GM23248 (cell line): ENCODE data around the gene JAGN1. TPM values are rescaled to one million over a fixed set of nuclear protein-coding genes. Genes with fewer than 3 reads are reported as not detected.
"Not testable (repeated sequence)": the region's sequence is repeated elsewhere in the genome, so short reads cannot be mapped to it uniquely, and the experiment has no call there.

Experiments used
- DNase-seq: peaks from one replicate; pipeline ENCODE4 v3.0.0-alpha.2; 2015
- H2AFZ ChIP-seq: fragments of 200-600 bp; sonication (generic); 2 replicates; pipeline ENCODE4 v1.6.1; 2016; ENCODE audit warnings: antibody characterized with exemption
- H3F3A ChIP-seq: fragments of 200-600 bp; sonication (generic); 2 replicates; pipeline ENCODE4 v1.6.1; 2016; ENCODE audit warnings: mild to moderate bottlenecking, antibody characterized with exemption, mixed run types; ENCODE audit not compliant: insufficient read depth
- H3K27ac ChIP-seq: fragments of 200-600 bp; sonication (generic); 2 replicates; pipeline ENCODE4 v1.5.1; 2016; ENCODE audit warnings: mild to moderate bottlenecking
- H3K27me3 ChIP-seq: fragments of 200-600 bp; sonication (generic); replicated peaks from 2 replicates; pipeline ENCODE4 v1.6.1; 2016; ENCODE audit warnings: mild to moderate bottlenecking; ENCODE audit not compliant: insufficient read depth
- H3K36me3 ChIP-seq: fragments of 200-600 bp; sonication (generic); 2 replicates; pipeline ENCODE4 v1.6.1; 2016; ENCODE audit warnings: low read depth, mild to moderate bottlenecking
- H3K4me1 ChIP-seq: fragments of 200-600 bp; sonication (generic); 2 replicates; pipeline ENCODE4 v1.6.1; 2016; ENCODE audit warnings: mild to moderate bottlenecking; ENCODE audit not compliant: insufficient read depth
- H3K4me2 ChIP-seq: fragments of 200-600 bp; sonication (generic); one replicate; pipeline ENCODE4 v1.6.1; 2016; ENCODE audit warnings: mild to moderate bottlenecking; ENCODE audit not compliant: unreplicated experiment
- H3K4me3 ChIP-seq: fragments of 200-600 bp; sonication (generic); 2 replicates; pipeline ENCODE4 v1.5.1; 2016; ENCODE audit warnings: mild to moderate bottlenecking
- H3K79me2 ChIP-seq: fragments of 200-600 bp; sonication (generic); 2 replicates; pipeline ENCODE4 v1.6.1; 2016; ENCODE audit warnings: mild to moderate bottlenecking; ENCODE audit not compliant: insufficient read depth
- H3K9ac ChIP-seq: fragments of 200-600 bp; sonication (generic); 2 replicates; pipeline ENCODE4 v1.6.1; 2016; ENCODE audit warnings: mild to moderate bottlenecking
- H3K9me2 ChIP-seq: fragments of 200-600 bp; sonication (generic); 2 replicates; pipeline ENCODE4 v1.6.1; 2016; ENCODE audit warnings: mixed run types, mild to moderate bottlenecking, moderate library complexity; ENCODE audit not compliant: insufficient read depth
- H3K9me3 ChIP-seq: fragments of 200-600 bp; sonication (generic); one replicate; pipeline ENCODE4 v1.6.1; 2017; ENCODE audit warnings: low read depth
- H4K20me1 ChIP-seq: fragments of 200-600 bp; sonication (generic); 2 replicates; pipeline ENCODE4 v1.6.0; 2016; ENCODE audit not compliant: insufficient read depth
- EZH2 ChIP-seq: fragments of 200-600 bp; sonication (generic); IDR thresholded peaks from 2 replicates; pipeline ENCODE4 v1.6.1; 2018; ENCODE audit warnings: antibody characterized with exemption, mild to moderate bottlenecking; ENCODE audit not compliant: insufficient read depth, poor library complexity, severe bottlenecking
- EZH2phosphoT487 ChIP-seq: fragments of 200-600 bp; sonication (generic); IDR thresholded peaks from 2 replicates; pipeline ENCODE4 v1.6.1; 2018; ENCODE audit warnings: antibody characterized with exemption, moderate library complexity, mild to moderate bottlenecking, low read depth; ENCODE audit not compliant: insufficient read depth
- WGBS, 2 experiments: methylation state at CpG; one replicate each; pipeline ENCODE4 v1.1.6; 2015 to 2017; ENCODE audit warnings: low lambda C conversion rate in 2 of 2, low coverage in 1 of 2; ENCODE audit errors: missing lambda C conversion rate in 2 of 2; 5-methylcytosine and 5-hydroxymethylcytosine counted together
- in situ Hi-C: fragments of 300-500 bp; cut with MboI; formaldehyde crosslinking; loops from 2 replicates; pipeline ENCODE4 v1.15.0; 2020
- polyA plus RNA-seq: library from polyadenylated mRNA; unstranded; fragments of >200 nt; fragmentation: Nextera tagmentation; extraction: Ambion mirVana; gene quantifications from 2 replicates; pipeline ENCODE4 v1.2.1, GENCODE V29; 2016
- total RNA-seq: library from RNA; depleted of rRNA; stranded (reverse); fragments of >200 nt; shearing (Covaris generic); gene quantifications from 2 replicates; pipeline ENCODE4 v1.2.3, GENCODE V29; 2014

JAGN1 gene
- total and polyA plus RNA-seq, 2 experiments from 2014 or later, result 35.7 to 45.3 TPM

DNA sequence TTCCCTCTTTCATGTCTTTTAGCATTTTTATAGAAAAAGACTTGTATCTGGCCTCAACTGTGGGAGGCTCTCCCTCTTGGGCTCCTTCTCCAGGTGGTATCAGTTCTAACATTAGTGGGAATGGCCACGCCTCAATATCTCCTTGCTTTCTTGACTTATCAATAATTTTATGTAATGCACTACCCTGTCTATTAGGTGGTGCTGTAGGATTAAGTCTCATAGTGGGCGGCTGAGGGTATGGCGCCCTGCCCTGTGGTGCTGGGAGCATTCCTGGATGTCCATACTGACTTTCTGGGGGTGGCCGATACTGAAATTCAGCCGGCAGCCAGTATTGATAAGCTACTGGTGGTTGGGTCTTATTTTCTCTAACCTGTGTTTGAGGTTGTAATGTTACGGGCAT lies 37.9 kb upstream of the JAGN1 start:
- no peaks in the 10 kb centered on the region for H3K36me3 ChIP-seq
- no peak overlapping the region for H2AFZ ChIP-seq
- no peaks in the 10 kb centered on the region for H3K9me2 ChIP-seq
- DNase-seq, result no peak
- no peaks in the 10 kb centered on the region for H3K4me1 ChIP-seq
- H3K4me3 ChIP-seq, result no peak overlapping the region
- no peaks in the 10 kb centered on the region for H4K20me1 ChIP-seq
- TF ChIP-seq EZH2, result no peak
- TF ChIP-seq EZH2phosphoT487, result no peak
- WGBS, 2 experiments, result 74 to 76% methylated on average over 6 of the region's 6 CpGs
- no peaks in the 10 kb centered on the region for H3F3A ChIP-seq
- H3K9me3 ChIP-seq, result no peaks in the 10 kb centered on the region
- no peak overlapping the region for H3K27ac ChIP-seq
- H3K4me2 ChIP-seq, result no peak overlapping the region
- in situ Hi-C loops, result no loop called here
- no peak overlapping the region for H3K9ac ChIP-seq
- H3K79me2 ChIP-seq, result no peaks in the 10 kb centered on the region
- H3K27me3 ChIP-seq, result no peaks in the 10 kb centered on the region

DNA sequence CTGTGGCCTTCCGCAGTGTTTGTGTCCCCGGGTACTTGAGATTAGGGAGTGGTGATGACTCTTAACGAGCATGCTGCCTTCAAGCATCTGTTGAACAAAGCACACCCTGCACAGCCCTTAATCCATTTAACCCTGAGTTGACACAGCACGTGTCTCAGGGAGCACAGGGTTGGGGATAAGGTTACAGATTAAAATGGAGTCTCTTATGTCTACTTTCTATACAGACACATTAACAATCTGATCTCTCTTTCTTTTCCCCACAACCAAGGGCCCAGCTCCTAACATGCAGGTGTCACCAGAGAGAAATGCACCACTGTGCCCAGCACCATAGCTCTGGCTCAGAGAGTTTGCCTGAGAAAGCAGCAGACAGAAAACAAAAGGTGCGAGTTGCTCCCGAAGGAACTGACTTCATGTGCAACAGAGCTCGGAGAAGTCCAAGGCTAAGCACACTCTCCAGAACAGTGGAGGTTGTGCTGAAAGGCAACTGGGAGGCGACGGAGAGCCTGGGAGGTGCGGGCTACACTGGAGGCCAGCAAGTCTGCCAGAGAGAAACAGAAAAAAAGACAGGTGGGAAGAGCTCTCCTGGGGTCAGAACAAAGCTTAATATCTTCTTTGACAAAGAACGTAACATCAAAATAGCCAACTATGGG lies 36.0 kb upstream of the JAGN1 start:
- 68% methylated on average over 11 of the region's 11 CpGs for WGBS, 2 experiments
- H3F3A ChIP-seq, H3K4me3 ChIP-seq, in situ Hi-C loops, H3K79me2 ChIP-seq, H3K36me3 ChIP-seq, H3K27ac ChIP-seq, H3K9me3 ChIP-seq, H4K20me1 ChIP-seq, H3K9me2 ChIP-seq, H3K27me3 ChIP-seq, H3K9ac ChIP-seq, H3K4me1 ChIP-seq, H3K4me2 ChIP-seq, DNase-seq, H2AFZ ChIP-seq: not testable (repeated sequence)

GRCh38 chr3:9855594-9855993 lies 34.8 kb upstream of the JAGN1 start:
- no peak overlapping the region for H2AFZ ChIP-seq
- no peaks in the 10 kb centered on the region for H3K4me1 ChIP-seq
- H3K4me3 ChIP-seq, result no peak overlapping the region
- no peaks in the 10 kb centered on the region for H4K20me1 ChIP-seq
- no peak for TF ChIP-seq EZH2
- no peak for TF ChIP-seq EZH2phosphoT487
- H3K79me2 ChIP-seq, result no peaks in the 10 kb centered on the region
- no peaks in the 10 kb centered on the region for H3K9me3 ChIP-seq
- no peak overlapping the region for H3K4me2 ChIP-seq
- H3K36me3 ChIP-seq, result no peaks in the 10 kb centered on the region
- DNase-seq, result no peak
- H3K27me3 ChIP-seq, result no peaks in the 10 kb centered on the region
- 91 to 95% methylated on average over 3 of the region's 3 CpGs for WGBS, 2 experiments
- no peak overlapping the region for H3K9ac ChIP-seq
- H3K9me2 ChIP-seq, result no peaks in the 10 kb centered on the region
- in situ Hi-C loops, result no loop called here
- no peak overlapping the region for H3K27ac ChIP-seq
- H3F3A ChIP-seq, result no peaks in the 10 kb centered on the region

DNA sequence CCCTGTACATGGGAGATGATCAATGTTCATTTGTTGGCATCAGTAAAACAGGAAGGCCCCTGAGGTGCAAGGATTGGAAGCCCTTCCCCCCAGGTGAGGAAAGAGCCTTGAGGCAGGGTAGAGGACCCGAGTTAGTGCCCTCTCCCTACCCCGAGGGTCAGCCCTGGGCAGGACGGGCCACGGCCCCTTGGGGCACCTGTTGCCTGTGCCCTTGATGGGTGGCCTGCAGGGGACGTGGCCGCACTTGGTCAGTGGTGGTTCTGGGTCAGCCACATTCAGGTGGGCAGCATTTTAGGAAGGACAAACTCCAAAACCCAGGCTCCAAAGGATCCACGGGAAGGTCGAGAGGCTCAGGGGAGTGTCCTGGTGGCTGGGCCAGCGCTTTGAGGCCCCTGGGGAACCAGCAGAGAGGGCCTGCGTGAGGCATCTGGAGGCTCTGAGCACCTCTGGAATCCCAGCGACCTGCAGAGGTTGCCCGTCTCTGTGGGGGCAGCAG lies 30.8 kb upstream of the JAGN1 start:
- no peak overlapping the region for H3K4me3 ChIP-seq
- no peaks in the 10 kb centered on the region for H4K20me1 ChIP-seq
- H3K9ac ChIP-seq, result no peak overlapping the region
- TF ChIP-seq EZH2phosphoT487, result no peak
- TF ChIP-seq EZH2, result no peak
- DNase-seq, result no peak
- H3K9me3 ChIP-seq, result no peaks in the 10 kb centered on the region
- no peak overlapping the region for H2AFZ ChIP-seq
- no peak overlapping the region for H3K27ac ChIP-seq
- H3K27me3 ChIP-seq, result no peaks in the 10 kb centered on the region
- in situ Hi-C loops, result no loop called here
- 74 to 81% methylated on average over 12 of the region's 12 CpGs for WGBS, 2 experiments
- no peak overlapping the region for H3K4me2 ChIP-seq
- no peaks in the 10 kb centered on the region for H3K4me1 ChIP-seq
- H3K9me2 ChIP-seq, result no peaks in the 10 kb centered on the region
- H3F3A ChIP-seq, result no peaks in the 10 kb centered on the region
- no peaks in the 10 kb centered on the region for H3K79me2 ChIP-seq
- no peaks in the 10 kb centered on the region for H3K36me3 ChIP-seq

DNA sequence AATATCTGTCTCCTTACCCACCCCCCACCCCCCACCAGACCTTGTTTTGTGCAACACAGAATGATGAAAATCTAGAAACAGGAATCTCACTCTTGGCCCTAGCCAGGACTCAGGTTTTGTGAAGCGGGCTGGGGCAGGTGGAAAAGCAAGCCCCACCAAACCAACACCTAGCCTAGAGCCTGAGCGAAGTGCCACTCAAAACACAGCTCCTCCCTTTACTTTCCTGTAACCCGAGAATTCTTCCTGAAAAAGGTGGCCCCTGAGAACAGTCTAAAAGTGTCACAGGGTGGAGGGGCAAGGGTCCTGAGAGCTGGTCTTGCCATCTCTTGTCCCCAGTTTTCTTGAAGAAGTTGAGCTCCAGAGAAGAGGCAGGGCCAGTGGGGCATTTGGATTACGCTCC lies 29.2 kb upstream of the JAGN1 start:
- no peaks in the 10 kb centered on the region for H3K27me3 ChIP-seq
- no peaks in the 10 kb centered on the region for H3K9me3 ChIP-seq
- H2AFZ ChIP-seq, result no peak overlapping the region
- no peak overlapping the region for H3K4me3 ChIP-seq
- H3K27ac ChIP-seq, result no peak overlapping the region
- no peaks in the 10 kb centered on the region for H4K20me1 ChIP-seq
- no peaks in the 10 kb centered on the region for H3F3A ChIP-seq
- no peaks in the 10 kb centered on the region for H3K79me2 ChIP-seq
- in situ Hi-C loops, result no loop called here
- H3K9ac ChIP-seq, result no peak overlapping the region
- 95 to 96% methylated on average over 4 of the region's 4 CpGs for WGBS, 2 experiments
- H3K4me1 ChIP-seq, result no peaks in the 10 kb centered on the region
- no peaks in the 10 kb centered on the region for H3K9me2 ChIP-seq
- no peak overlapping the region for H3K4me2 ChIP-seq
- TF ChIP-seq EZH2phosphoT487, result no peak
- TF ChIP-seq EZH2, result no peak
- no peak for DNase-seq
- H3K36me3 ChIP-seq, result no peaks in the 10 kb centered on the region
